ENCODE measurements around the gene NUDT7.

- TF ChIP-seq CTCF (IDR thresholded peaks at IDR 0.05 in 2 of 3, conservative IDR thresholded peaks at IDR 0.05 in 1 of 3; ENCODE audit: borderline replicate concordance in 1 of 3, insufficient read depth in 1 of 3, low read depth in 2 of 3, low read length in 2 of 3) (no peak), SRF (IDR thresholded peaks at IDR 0.05; ENCODE audit: low read depth) (no peak), POLR2AphosphoS5 (IDR thresholded peaks at IDR 0.05; ENCODE audit: low read depth, low read length) (no peak), EZH2 (IDR thresholded peaks at IDR 0.05) (no peak), POLR2A (IDR thresholded peaks at IDR 0.05; ENCODE audit: borderline replicate concordance, extremely low read depth, insufficient read depth, insufficient read length) (no peak), REST (IDR thresholded peaks at IDR 0.05; ENCODE audit: low read depth) (no peak), CEBPB (IDR thresholded peaks at IDR 0.05; ENCODE audit: low read depth) (no peak), MAX (IDR thresholded peaks at IDR 0.05) (no peak), FOSL1 (IDR thresholded peaks at IDR 0.05; ENCODE audit: low read depth) (peak; percentile 26; the same call in 1 of the 2 replicates), ZBTB33 (IDR thresholded peaks at IDR 0.05; ENCODE audit: extremely low read depth, insufficient replicate concordance, low read length) (no peak), SP1 (IDR thresholded peaks at IDR 0.05; ENCODE audit: low read depth) (no peak), ZFX (IDR thresholded peaks at IDR 0.05) (no peak)
These were observed 58.1 kb downstream of the NUDT7 start for GRCh38 chr16:77780378-77780837.
